A204.1 (cell line): ENCODE results near the gene PNPLA7.
"Not testable (repeated sequence)": the region's sequence is repeated elsewhere in the genome, so short reads cannot be mapped to it uniquely, and the experiment has no call there.

Experiments used
- FAIRE-seq: peaks from 2 replicates; lab custom pipeline; 2012; peaks lifted over from hg19 to GRCh38; lab: Jason Lieb, UNC

Gene PNPLA7

DNA sequence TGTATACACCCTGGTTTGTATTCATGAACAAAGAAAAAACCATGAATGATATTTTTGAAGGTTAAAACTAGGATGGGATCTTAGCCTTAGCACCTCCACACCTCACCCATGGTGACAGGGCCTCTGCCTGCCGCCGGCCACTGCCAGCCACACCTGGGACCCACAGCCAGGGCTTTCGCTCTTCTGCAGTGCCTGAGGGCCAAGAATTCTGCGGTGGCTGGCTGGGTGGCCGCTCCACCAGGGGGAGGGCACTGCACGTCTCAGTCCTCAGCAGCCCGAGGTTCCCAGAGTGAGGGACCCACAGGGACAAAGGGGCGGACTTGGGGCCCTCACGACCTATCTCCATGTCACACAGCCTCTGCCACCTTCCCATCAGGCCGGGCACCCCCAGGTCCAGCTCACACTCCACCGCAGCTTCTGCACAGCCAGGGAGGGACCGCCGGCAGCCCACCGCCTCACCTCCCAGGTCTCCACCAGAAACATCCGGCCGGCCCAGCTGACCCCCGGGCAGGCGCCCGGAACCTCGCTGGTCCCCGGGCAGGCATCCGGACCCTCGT is 134.1 kb downstream of the PNPLA7 start:
- no peak for FAIRE-seq

DNA sequence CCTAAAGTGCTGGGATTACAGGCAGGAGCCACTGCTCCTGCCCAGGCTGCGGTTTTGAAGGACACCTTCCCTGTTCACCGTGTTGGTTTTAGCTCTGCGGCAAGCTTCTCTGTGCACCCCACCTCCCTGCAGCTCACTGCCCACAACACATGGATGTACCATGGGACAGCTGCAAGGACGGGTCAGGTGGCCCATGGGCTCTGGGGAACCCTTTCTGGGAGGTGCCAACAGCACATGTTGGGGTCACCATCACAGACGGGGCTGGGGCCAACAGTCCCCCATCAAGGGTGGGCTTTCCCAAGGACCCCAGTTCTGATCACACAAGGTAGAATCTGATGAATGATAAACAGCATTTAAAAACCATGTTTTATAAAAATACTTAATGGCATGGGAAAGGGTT is 134.8 kb downstream of the PNPLA7 start:
- FAIRE-seq: no peak

DNA sequence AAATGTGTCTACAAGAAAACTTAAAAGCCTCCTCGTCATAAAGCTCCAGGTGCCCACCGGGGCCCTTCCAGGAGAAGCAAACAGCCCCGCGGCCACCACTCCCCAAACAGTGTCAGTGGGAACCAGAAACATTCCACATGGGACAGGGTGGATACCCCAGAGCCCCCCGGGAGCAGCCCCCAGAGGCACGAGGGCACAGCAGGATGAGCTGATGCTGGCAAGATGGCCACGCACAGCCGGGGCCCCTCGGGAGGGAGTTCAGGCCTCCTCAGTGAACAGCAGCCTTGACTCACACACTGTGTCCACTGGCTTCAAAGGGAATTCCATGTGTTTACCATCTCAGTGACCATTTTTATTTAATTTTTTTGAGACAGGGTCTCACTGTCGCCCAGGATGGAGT is 137.8 kb downstream of the PNPLA7 start:
- FAIRE-seq: no peak

DNA sequence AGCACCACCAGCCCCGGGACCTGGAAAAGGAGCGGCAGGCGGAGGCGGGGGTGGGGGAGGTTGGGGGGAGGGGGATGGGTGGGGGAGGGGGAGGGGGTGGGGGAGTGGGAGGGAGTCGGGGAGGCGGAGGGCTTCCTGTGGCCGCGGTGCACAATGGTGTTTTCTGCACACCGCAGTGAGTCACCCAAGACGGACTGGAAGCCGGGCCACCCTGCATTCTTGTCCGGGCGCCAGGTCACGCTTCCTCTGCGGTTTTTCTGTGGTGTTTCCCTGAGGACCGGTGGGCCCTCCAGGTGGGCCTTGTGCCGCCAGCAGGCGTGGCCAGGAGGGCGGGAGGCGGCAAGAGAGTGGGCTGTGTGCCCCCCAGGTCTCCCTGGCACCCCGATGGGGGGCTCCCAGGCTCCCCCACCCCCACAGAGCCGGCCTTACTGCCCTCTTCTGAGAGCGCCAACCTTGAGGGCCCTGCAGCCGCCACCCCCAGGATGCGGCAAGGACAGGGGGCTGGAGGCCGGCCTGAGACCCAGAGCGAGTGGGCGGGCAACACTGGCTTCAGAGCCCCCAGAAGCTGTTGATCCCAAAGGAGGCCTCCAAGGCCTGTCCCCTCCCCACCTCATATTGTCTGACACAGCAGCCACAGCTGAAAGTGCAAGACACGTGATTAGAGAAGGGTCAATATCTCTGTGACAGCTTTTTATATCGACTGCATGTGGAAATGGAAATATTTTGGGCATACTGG is 138.4 kb downstream of the PNPLA7 start:
- no peak for FAIRE-seq

DNA sequence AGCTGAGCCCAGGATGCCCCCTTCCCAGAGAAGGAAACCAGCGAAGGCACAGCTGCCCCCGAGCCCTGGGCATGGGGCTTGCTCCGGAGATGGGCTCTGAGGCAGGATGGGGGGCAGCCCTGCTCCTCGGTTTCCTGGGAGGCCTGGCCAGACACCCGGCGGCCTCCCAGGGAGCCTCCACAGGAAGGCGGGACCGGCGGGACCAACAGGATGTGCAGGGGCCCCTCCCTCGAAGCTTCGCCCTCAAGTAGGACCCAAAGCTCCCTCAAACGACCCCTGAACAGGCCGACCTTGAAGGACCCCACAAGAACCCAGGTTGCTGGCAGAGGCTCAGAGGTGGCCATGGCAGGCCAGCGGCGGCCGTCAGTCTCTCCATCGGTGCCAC is 138.9 kb downstream of the PNPLA7 start:
- no peak for FAIRE-seq

DNA sequence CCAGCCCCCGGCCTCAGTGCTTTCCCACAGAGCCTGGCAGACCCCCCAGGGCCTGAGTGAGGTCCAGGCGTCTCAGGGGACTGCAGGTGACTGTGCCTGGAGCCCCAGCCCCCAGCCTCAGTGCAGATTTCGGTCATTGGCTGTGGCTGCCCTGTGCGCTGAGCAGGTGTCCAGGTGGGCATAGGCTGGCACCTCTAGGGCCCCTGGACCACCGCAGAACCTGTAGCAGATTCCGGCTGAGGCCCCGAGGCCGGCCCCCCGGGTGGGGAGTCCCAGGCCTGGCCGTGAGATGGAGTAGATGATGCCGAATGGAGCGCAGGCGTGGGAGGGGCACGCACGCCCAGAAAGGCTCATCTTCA is 139.3 kb downstream of the PNPLA7 start:
- FAIRE-seq: no peak

DNA sequence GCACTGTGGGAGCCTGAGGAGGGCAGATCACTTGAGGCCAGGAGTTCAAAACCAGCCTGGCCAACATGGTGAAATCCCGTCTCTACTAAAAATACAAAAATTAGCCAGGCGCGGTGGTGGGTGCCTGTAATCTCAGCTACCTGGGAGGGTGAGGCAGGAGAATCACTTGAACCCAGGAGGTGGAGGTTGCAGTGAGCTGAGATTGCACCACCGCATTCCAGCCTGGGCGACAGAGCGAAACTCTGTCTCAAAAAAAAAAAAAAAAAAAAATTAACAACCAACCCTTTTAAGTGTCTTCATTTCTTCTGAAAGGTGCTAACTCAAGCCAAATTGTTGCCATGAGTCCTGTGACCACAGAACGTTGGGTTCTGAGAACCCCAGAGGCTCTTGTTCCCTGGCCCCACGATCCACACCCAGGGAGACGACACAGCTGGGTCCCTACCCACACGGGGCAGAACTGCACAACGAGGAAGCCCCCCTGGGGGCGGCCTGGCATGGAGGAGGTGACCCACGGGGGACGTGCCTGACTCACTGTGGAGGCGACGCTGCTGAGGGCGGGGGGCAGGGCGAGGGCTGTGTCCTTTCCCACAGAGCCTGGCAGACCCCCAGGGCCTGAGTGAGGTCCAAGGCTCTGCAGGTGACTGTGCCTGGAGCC is 139.8 kb downstream of the PNPLA7 start:
- FAIRE-seq: not testable (repeated sequence)
